Stimulated activated CD4-positive, alpha-beta T cell treated with anti-CD3 and anti-CD28 coated beads, Interleukin-4, amount 100 ng/mL, for 1 hour (primary cell): ENCODE measurements around the gene BOD1L1.
"Not testable (repeated sequence)": the region's sequence is repeated elsewhere in the genome, so short reads cannot be mapped to it uniquely, and the experiment has no call there.

Source experiments
- DNase-seq: peaks from one replicate; pipeline ENCODE4 v3.0.0-alpha.2; 2020

The BOD1L1 gene

DNA sequence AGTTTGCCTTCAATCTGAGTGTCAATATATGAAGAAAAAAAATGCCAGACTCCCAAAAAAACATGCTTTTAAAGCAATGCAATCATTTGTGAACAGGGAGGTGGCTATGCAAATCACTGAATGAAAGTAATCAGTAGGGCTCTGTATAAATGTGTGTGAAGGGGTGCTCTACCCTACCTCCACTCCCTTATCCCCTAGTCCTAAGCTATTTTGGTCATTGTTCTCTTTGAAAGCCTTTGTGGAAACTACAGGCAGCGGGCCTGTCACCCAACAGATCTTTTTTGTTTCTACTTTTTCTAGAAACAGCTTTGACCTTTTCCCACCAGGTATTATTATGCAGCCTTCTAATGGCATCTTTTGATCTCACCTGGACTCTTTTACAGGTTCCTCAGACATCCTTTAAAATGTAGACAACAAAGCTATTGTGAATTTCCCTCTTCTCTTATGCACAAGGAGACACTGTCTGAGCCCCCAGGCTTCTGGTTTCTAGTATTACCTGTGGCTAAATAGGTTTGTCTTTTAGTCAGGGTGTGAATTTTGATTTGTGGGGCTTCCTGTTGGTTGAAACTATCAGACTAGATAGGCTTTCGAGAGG, 9.2 kb downstream of the BOD1L1 start:
- DNase-seq = no peak

GRCh38 chr4:13617801-13618200, 9.7 kb downstream of the BOD1L1 start:
- DNase-seq = no peak

DNA sequence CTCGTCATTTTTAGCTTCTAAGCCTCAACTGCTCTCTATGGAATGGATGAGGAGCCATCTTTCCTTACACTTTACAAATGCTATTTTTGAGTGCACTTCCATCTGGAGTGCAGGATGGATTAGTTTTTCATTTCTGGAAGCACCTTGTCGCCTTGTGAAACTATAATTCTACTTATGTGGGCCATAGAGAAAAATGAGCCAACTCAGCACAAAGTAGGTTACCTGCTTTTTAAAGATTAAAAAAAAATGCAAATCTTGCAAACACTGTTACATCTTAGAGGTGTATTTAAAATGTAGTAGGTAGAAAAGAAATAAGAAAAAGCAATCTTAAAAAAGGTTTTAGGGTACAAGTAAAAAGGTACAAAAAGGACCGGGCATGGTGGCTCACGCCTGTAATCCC, 10.9 kb downstream of the BOD1L1 start:
- no peak for DNase-seq

DNA sequence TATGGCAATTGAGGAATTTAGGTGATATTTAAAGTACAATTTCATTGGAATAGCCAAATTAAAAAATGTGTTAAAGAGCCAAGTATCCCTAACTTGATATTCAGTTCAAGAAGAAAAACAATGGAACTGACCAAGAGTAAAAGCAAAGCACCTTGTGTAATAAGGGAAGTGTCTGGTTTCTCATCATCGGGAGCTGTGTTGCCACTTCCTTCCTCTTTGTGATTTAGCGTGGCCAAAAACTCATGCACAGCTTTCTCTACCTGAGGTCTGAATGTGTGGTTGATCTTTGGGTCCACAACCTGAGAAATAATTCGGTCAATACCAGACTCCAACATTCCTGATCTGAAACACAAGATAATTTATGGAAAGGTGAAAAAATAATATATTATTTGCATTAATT, 12.4 kb downstream of the BOD1L1 start:
- DNase-seq = no peak

DNA sequence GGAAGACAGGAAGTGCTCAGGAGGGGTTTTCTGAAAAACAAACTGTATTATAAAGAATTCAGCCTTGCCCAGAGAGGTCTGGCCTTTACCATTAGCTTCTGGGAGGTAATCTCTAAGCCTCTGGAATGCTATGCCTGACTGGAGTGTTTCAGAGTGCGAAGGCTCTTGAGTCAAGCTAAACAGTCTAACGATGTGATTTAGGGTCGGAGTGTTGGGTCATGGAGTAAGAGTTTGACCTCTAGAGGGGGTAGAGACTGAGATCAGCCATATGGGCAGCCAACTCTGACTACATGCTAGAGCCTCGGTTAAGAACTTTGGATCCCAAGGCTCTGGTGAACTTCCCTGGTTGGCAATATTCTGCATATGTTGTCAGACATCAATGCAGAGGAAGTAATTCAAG, 15.0 kb downstream of the BOD1L1 start:
- DNase-seq = no peak

- no peak for DNase-seq
These were observed 16.2 kb downstream of the BOD1L1 start for GRCh38 chr4:13611283-13611842.

DNA sequence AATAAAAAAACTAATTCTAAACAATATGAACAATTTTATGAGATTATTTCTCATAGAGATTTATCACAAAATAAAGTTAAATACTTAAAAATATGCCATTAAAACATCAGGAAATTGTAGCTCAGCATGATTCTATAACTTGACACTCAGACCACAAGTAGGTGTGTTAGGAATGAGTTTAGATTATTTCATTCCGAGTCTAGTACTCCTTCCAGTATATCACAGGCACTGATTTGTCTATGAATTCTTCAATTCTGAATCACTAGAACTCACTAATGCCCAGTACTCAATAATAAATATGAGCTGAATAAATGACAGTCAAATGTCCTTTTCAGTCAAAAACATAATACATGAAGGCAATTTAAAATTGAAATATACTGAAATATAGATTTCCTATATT, 22.2 kb downstream of the BOD1L1 start:
- no peak for DNase-seq

DNA sequence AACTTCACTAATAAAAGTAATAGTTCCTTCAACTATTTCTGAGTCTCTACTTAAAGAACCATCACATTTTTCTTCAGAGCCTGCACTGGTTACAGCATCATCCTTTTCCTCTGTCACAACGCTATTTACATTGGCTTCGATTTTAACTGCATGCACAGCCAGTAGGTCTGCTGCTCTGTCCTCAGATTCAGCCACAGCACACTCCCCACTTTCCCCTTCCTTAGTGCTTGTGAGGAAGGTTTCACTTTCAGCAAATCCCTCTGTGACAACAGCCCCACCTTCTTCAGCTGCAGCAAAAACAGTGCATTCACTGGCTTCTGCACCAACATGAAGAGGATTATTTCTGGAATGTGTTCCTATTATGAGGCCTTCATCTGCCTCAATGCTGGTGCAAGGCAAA, 25.7 kb downstream of the BOD1L1 start:
- no peak for DNase-seq

DNA sequence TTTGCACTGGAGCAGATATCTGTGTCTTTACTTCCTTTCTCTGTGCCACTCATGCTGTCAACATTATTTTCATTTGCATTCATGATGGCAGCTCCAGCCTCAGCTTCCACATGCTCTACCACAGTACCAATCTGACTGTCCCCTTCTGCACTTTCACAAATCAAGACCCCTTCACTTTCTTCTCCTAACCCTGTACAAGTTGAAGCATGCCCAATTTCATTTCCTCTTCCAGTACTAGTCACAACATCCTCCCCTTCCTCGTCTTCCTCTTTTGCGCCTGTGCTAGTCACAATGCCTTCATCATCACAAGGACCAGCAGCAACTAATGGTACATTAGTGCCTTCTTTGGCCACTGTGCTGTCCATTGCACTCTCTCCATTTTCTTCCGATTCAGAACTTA, 26.5 kb downstream of the BOD1L1 start:
- no peak for DNase-seq

GRCh38 chr4:13599159-13599558, 28.4 kb downstream of the BOD1L1 start:
- DNase-seq = no peak

- DNase-seq = no peak
These were observed 29.9 kb downstream of the BOD1L1 start for GRCh38 chr4:13597604-13598003.

DNA sequence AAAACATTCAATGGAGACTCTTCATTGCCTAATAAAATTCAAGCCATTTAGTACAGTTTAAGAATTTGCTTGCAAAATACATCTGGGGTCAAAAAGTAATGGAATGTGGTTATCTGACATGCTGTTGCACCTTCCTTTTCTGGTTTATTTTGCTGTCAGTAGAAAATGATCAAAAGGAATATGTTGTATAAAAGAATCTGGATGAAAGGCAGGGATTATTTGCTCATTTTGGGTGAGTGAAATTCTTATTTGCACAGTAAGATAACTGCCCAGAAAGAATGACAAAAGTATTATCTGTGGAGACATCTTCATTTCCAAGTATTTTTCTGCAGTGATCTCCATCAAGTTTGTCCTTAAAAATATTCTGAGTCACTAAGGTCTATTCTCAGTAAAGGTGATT, 30.4 kb downstream of the BOD1L1 start:
- DNase-seq = no peak

DNA sequence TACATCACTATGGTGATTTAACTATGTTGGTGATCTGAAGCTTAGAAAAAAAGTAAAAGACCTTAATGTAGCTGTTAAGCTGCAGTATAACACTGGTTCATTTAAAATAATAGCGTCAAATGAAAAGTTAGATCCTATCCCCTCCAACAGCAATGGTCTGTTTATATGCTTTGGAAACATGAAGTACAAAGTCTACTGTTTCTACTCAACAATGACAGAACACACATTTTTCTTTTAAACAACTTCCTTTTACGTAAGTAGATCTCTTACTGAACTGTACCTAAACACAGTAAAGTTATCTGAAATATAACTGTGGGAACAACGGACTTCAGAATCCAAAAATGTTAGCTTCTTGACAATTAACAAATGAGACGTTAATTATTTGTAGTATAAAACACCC, 35.3 kb downstream of the BOD1L1 start:
- DNase-seq = no peak

DNA sequence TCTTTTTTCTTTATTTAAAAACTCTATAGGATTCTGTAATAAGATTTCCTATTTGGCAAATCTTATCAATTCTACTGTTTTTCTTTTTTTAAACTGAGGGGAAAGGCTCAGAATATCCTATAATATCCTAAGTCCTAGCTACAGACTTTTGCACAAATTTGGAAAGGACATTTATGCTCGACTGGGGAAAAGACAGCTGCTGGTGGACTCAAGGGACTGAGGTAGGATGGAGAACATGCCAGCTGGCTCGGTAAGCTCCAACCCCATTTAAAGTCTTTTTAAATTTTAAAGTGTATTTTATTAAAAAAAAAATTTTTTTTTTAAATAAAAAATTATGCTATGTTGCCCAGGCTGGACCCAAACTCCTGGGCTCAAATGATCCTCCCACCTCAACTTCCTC, 36.8 kb downstream of the BOD1L1 start:
- no peak for DNase-seq

DNA sequence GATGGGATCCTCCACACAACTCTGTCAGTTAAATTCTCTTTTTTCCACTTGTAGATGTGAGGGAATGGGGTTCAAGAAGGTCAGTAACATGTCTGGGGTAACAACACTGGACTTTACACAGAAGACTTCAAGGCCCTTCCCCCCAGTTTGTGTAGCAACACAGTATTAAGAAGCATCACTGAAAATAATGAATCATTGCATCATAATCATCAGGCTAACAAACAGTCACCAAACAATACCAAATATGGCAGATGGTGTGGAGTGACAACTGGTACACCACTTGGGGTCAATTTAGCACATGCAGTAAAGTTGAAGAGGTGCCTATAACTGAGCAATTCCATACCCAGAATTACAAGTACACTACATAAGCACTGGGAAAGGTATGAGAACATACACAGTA, 38.6 kb downstream of the BOD1L1 start:
- no peak for DNase-seq

GRCh38 chr4:13584481-13584880, 43.0 kb downstream of the BOD1L1 start:
- no peak for DNase-seq

GRCh38 chr4:13580036-13580435, 47.5 kb downstream of the BOD1L1 start:
- DNase-seq = no peak

- DNase-seq = no peak
These were observed 49.9 kb downstream of the BOD1L1 start for GRCh38 chr4:13577660-13578059.

DNA sequence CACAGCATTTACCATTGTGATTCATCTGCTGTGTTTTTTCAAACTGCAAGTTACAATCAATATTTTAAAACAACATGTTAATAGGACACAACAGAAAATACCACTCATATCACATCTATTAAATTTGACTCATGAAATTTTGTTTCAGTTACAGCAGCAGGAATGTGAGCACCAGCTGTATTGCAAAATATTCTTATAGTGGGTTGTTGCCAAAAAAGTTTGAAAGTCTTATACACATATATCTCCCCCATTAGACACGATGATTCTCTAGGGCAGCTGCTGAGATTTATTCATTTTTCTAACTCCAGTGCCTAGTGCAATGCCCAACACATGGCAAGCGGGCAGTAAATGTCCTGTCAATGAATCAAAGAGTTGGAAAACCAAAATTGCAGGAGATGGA, 56.6 kb downstream of the BOD1L1 start:
- no peak for DNase-seq

- no peak for DNase-seq
These were observed 60.4 kb downstream of the BOD1L1 start for GRCh38 chr4:13567125-13567524.

- no peak for DNase-seq
These were observed 64.6 kb downstream of the BOD1L1 start for GRCh38 chr4:13562876-13563275.

- DNase-seq = no peak
These were observed 65.9 kb downstream of the BOD1L1 start for GRCh38 chr4:13561673-13562072.

- not testable (repeated sequence) for DNase-seq
These were observed 67.4 kb downstream of the BOD1L1 start for GRCh38 chr4:13560111-13560510.

DNA sequence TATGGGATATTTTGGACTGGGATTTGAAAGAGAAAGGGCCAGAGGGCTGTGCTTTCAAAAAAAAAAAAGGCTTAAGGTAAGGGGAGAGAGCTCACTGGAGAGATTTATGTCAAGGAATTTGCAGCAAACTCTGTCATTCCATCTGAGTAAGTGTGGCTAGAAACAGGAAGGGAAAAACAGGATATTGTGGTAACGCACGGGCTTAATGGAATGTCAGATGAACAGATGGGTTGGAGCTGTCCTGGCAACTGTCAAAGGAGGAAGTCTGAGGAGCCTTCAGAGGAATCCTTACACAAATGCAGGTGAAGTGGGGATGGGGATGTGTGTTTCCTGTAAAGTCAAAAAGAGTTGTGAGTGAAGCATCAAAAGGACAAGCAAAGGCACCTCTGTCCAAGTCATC, 68.1 kb downstream of the BOD1L1 start:
- no peak for DNase-seq

DNA sequence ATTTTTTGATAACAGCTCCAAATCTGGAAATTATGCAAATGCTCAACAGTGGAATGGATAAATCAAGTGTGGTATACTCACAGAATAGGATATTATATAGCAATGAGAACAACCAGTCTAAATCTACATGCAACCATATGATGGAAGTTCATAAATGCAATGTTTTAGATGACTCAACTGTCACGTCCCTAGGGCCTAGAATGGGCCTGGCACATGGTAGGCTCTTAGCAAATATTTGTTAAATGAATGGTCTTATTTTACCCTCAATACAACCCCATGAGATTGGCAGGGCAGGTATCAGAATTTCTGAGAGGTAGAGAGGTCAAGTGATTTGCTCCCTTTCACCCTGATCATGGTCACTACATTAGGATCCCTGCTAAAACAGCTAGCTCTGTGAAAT, 68.6 kb downstream of the BOD1L1 start:
- no peak for DNase-seq

DNA sequence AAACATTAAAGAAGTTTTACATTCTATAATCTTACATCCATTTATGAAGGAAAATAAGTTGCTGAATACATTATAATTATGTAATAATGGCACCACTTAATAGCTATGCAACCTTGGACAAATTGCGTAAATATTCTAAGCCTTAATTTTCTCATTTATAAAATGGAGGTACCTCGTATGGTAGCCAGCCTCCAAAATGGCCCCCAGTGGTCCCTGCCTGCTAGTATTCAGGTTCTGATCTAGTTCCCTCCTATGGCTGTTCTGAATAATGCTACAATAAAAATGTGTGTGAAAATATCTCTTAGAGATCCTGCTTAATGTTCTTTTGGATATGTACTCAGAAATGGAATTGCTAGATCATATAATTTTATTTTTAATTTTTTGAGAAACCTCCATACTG, 72.2 kb downstream of the BOD1L1 start:
- DNase-seq = no peak
